DOHH2 (cell line): ENCODE measurements around the gene ZNF527.
"Not testable (repeated sequence)": the region's sequence is repeated elsewhere in the genome, so short reads cannot be mapped to it uniquely, and the experiment has no call there.

Experiments
- H3F3A ChIP-seq: fragments of 200-600 bp; sonication (generic), shearing (Covaris generic); 2 replicates; pipeline ENCODE4 v1.6.0; 2016; ENCODE audit warnings: antibody characterized with exemption, mild to moderate bottlenecking; ENCODE audit not compliant: control insufficient read depth, insufficient read depth
- H3K27ac ChIP-seq: fragments of 200-600 bp; sonication (generic); 2 replicates; pipeline ENCODE4 v1.5.1; 2014; ENCODE audit warnings: low read depth, mild to moderate bottlenecking, low read length, moderate library complexity
- H3K27me3 ChIP-seq: fragments of 200-600 bp; sonication (generic); 2 replicates; pipeline ENCODE4 v1.6.1; 2014; ENCODE audit warnings: mild to moderate bottlenecking, low read length, mixed read lengths; ENCODE audit not compliant: control insufficient read depth
- H3K36me3 ChIP-seq: fragments of 200-600 bp; sonication (generic); 2 replicates; pipeline ENCODE4 v1.6.1; 2014; ENCODE audit warnings: mild to moderate bottlenecking, low read length, moderate library complexity, mixed read lengths; ENCODE audit not compliant: control insufficient read depth
- H3K4me1 ChIP-seq: fragments of 200-600 bp; sonication (generic); 2 replicates; pipeline ENCODE4 v1.6.1; 2014; ENCODE audit warnings: mild to moderate bottlenecking, low read length, mixed read lengths; ENCODE audit not compliant: control insufficient read depth
- H3K4me2 ChIP-seq: fragments of 200-600 bp; sonication (generic); 2 replicates; pipeline ENCODE4 v1.6.0; 2014; ENCODE audit warnings: mild to moderate bottlenecking, low read length, moderate library complexity
- H3K4me3 ChIP-seq: fragments of 200-600 bp; sonication (generic); 2 replicates; pipeline ENCODE4 v1.5.1; 2014; ENCODE audit warnings: mild to moderate bottlenecking, low read length, mixed read lengths
- H3K79me2 ChIP-seq: fragments of 200-600 bp; sonication (generic); 2 replicates; pipeline ENCODE4 v1.6.1; 2014; ENCODE audit warnings: mild to moderate bottlenecking, low read length, mixed read lengths; ENCODE audit not compliant: control insufficient read depth
- H3K9me2 ChIP-seq: fragments of 200-600 bp; sonication (generic); replicated peaks from 2 replicates; pipeline ENCODE4 v1.6.1; 2014; ENCODE audit warnings: mild to moderate bottlenecking, low read length, mixed read lengths; ENCODE audit not compliant: control insufficient read depth
- H3K9me3 ChIP-seq: fragments of 200-600 bp; sonication (generic); 2 replicates; pipeline ENCODE4 v1.6.1; 2014; ENCODE audit warnings: antibody characterized with exemption, low read length, mixed read lengths; ENCODE audit not compliant: control insufficient read depth, insufficient read depth
- H4K20me1 ChIP-seq: fragments of 200-600 bp; sonication (generic); 2 replicates; pipeline ENCODE4 v1.6.0; 2014; ENCODE audit warnings: low read depth, mild to moderate bottlenecking, antibody characterized with exemption, low read length, moderate library complexity; ENCODE audit not compliant: control insufficient read depth, insufficient read depth
- EZH2phosphoT487 ChIP-seq: fragments of 200-600 bp; sonication (generic); IDR thresholded peaks from 2 replicates; pipeline ENCODE4 v1.6.1; 2017; ENCODE audit warnings: borderline replicate concordance, mild to moderate bottlenecking, antibody characterized with exemption, low read length, moderate library complexity, mixed read lengths
- TF ChIP-seq, protein P1 (sequence below): fragments of 200-600 bp; sonication (generic); IDR thresholded peaks from one replicate; pipeline ENCODE4 v1.5.1; 2014; ENCODE audit warnings: antibody characterized with exemption, mild to moderate bottlenecking, low read depth, low read length; ENCODE audit not compliant: poor library complexity, severe bottlenecking

The ZNF527 gene

GRCh38 chr19:37355901-37356300 is 15.0 kb upstream of the ZNF527 start:
- Histone ChIP-seq H4K20me1 (no peaks in the 10 kb centered on the region), H3K4me2 (no peak overlapping the region), H3K79me2 (no peaks in the 10 kb centered on the region), H3K4me1 (no peaks in the 10 kb centered on the region), H3K9me2 (no peaks in the 10 kb centered on the region), H3K4me3 (no peak overlapping the region), H3F3A (no peaks in the 10 kb centered on the region), H3K27ac (no peak overlapping the region), H3K27me3 (no peaks in the 10 kb centered on the region), H3K36me3 (peaks cover 4% of the 10 kb centered on the region; the same call in 1 of the 2 replicates), H3K9me3 (peaks cover 8% of the 10 kb centered on the region; the same call in 1 of the 2 replicates)
- no peak for TF ChIP-seq EZH2phosphoT487
- TF ChIP-seq, protein P1, sequence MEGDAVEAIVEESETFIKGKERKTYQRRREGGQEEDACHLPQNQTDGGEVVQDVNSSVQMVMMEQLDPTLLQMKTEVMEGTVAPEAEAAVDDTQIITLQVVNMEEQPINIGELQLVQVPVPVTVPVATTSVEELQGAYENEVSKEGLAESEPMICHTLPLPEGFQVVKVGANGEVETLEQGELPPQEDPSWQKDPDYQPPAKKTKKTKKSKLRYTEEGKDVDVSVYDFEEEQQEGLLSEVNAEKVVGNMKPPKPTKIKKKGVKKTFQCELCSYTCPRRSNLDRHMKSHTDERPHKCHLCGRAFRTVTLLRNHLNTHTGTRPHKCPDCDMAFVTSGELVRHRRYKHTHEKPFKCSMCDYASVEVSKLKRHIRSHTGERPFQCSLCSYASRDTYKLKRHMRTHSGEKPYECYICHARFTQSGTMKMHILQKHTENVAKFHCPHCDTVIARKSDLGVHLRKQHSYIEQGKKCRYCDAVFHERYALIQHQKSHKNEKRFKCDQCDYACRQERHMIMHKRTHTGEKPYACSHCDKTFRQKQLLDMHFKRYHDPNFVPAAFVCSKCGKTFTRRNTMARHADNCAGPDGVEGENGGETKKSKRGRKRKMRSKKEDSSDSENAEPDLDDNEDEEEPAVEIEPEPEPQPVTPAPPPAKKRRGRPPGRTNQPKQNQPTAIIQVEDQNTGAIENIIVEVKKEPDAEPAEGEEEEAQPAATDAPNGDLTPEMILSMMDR = no peak

DNA sequence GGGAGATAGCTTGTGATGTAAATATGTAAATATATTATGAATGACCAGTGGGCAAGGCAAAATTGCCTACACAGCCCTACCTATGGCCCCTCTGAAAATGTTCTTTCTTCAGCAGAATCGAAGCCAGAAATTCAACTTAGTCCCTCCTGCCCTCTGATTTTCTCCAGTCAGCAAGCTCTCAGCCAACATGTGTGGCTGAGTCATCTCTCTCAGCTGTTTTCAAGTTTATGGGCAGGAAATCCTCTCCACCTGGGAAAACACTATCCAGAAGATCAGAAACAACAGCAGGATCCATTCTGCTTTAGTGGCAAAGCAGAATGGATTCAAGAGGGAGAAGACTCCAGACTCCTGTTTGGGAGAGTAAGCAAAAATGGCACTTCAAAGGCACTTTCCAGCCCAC is 8.9 kb upstream of the ZNF527 start:
- no peaks in the 10 kb centered on the region for H3K79me2 ChIP-seq
- peaks cover 27% of the 10 kb centered on the region; the same call in 1 of the 2 replicates for H3K9me3 ChIP-seq
- no peaks in the 10 kb centered on the region for H3F3A ChIP-seq
- TF ChIP-seq, protein P1 = no peak
- TF ChIP-seq EZH2phosphoT487 = no peak
- no peaks in the 10 kb centered on the region for H3K9me2 ChIP-seq
- H4K20me1 ChIP-seq = no peaks in the 10 kb centered on the region
- H3K4me2 ChIP-seq = no peak overlapping the region
- H3K27ac ChIP-seq = no peak overlapping the region
- no peaks in the 10 kb centered on the region for H3K27me3 ChIP-seq
- peaks cover 16% of the 10 kb centered on the region for H3K36me3 ChIP-seq
- H3K4me3 ChIP-seq = no peak overlapping the region
- H3K4me1 ChIP-seq = no peaks in the 10 kb centered on the region

DNA sequence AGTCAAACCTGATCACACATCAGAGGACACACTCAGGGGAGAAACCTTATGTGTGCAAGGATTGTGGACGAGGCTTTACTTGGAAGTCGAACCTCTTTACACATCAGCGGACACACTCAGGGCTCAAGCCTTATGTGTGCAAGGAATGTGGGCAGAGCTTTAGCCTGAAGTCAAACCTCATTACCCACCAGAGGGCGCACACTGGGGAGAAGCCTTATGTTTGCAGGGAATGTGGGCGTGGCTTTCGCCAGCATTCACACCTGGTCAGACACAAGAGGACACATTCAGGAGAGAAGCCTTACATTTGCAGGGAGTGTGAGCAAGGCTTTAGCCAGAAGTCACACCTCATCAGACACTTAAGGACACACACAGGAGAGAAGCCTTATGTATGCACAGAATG is 8.2 kb upstream of the ZNF527 start:
- peaks cover 25% of the 10 kb centered on the region; the same call in 1 of the 2 replicates for H3K9me3 ChIP-seq
- no peaks in the 10 kb centered on the region for H3F3A ChIP-seq
- H3K36me3 ChIP-seq = peaks cover 16% of the 10 kb centered on the region
- H3K27ac ChIP-seq = no peak overlapping the region
- no peaks in the 10 kb centered on the region for H3K9me2 ChIP-seq
- no peak overlapping the region for H3K4me2 ChIP-seq
- no peaks in the 10 kb centered on the region for H4K20me1 ChIP-seq
- H3K27me3 ChIP-seq = no peaks in the 10 kb centered on the region
- no peaks in the 10 kb centered on the region for H3K4me1 ChIP-seq
- no peaks in the 10 kb centered on the region for H3K79me2 ChIP-seq
- H3K4me3 ChIP-seq = no peak overlapping the region
- TF ChIP-seq, protein P1 = peak; percentile 37
- TF ChIP-seq EZH2phosphoT487 = no peak

GRCh38 chr19:37370386-37370879 is 466 bp upstream of the ZNF527 start:
- H4K20me1 ChIP-seq, H3F3A ChIP-seq: not testable (repeated sequence)
- peak overlapping the region; percentile 40 for H3K27ac ChIP-seq

More at GRCh38 chr19:37370386-37370879, 466 bp upstream of the ZNF527 start:
- not testable (repeated sequence) for H3K27me3 ChIP-seq, H3K9me2 ChIP-seq, H3K79me2 ChIP-seq, H3K36me3 ChIP-seq, H3K4me1 ChIP-seq
- Histone ChIP-seq H3K4me3 (peak overlapping the region; percentile 89), H3K9me3 (peaks cover 29% of the 10 kb centered on the region), H3K4me2 (peak overlapping the region; percentile 87)
